Stimulated activated naive CD4-positive, alpha-beta T cell treated with Interleukin-2 at 50 U/mL for 16 hours (primary cell): ENCODE results near the gene GNAI1.

ENCODE experiments used
- DNase-seq: peaks from one replicate; lab custom pipeline; 2025; lab: John Stamatoyannopoulos, UW

GNAI1 gene

DNA sequence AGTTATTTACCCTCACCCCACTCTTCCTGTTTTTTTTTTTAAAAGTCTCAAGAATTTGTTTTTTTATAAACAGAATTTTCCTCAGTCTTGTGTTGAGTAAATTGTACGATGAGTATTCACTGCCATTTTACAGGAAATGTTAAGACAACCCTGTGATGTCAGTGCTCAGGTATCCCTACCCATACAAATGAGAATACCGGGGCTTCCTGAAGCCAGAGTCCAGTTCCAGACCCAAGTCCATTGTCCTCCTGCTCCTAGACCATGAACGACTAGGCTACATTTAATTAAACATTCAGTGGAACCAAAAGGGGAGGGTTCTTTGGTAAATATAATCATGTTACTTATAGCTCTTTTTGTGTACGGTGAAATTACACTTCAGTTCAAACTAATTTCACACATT is 79.2 kb downstream of the GNAI1 start:
- DNase-seq: no peak

DNA sequence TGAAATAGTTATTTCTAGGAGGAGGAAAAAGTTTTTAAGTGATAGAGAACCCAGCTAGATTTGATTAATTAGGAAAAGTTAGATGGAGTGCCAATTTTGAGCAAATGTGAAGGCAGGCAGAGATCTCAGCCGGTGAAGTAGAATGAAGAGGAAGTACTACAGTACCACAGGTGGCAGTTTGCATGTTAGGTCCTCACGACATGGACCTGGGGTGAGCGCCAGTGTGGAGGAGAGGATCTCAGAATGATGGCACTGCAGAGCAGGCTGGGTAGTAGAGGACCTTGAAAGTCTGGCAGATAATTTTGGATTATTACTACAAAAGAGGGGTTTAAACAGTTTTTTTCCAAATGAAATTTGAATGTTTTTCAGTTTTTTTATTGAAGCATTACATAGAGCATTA is 81.1 kb downstream of the GNAI1 start:
- DNase-seq: no peak

DNA sequence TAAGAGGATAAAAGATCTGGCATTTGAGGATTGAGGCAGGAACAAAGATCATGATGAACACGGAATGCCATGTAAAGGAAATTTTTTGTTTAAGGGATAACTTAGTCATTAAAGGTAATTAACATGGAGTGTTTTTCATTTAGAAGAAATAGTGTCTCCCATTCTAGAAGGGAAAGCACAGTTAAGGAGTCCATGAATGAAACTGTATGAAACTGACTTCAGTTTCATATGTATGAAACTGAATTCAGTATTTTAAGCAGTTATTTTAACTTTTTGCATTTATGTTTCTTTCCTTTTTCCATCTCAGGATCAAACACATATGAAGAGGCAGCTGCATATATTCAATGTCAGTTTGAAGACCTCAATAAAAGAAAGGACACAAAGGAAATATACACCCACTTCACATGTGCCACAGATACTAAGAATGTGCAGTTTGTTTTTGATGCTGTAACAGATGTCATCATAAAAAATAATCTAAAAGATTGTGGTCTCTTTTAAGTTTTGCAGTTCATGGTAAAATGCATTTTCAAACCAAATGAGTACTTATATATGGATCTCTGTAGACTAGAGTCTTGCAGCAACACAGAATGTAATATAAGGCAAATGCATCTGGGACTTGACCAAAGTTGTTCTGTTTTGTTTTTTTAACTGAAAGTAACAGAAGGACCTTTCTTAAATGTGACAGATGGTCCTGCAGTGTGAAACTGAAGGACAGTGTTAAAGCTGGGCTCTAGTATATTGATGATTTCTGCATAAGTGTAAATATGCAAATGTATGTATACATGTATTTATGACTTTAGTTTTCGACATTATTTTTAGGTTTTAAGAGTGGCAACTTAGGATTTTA is 82.6 kb downstream of the GNAI1 start:
- no peak for DNase-seq

GRCh38 chr7:80218723-80219122 is 84.1 kb downstream of the GNAI1 start:
- DNase-seq: no peak

DNA sequence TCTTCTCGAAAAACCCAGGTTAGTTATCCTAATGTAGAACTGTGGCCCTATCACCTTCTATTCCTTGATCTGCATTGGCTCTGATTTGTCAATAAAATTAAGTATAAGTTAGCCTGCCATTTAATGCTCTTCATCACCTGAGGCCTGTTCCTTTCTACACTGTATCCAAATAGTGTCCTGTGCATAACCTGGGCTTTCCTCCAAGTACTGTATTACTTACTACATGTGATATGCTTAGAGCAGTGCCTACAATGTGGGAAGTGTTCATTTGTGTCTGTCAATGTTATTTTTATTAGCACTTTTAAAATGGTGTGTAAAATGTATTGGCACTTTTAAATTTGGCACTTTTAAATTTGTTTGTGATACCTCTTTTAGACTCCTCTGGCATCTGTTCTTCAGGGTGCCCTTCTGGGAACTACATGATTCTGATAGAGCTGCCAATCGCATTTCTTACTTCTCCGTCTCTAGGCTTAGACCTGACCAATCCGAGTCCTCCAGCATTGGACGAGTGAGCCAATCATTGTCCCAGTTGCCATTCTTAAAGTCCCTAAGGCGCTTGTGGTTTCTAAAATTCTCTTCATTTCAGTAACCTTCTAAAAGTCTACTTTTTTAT is 85.5 kb downstream of the GNAI1 start:
- no peak for DNase-seq

DNA sequence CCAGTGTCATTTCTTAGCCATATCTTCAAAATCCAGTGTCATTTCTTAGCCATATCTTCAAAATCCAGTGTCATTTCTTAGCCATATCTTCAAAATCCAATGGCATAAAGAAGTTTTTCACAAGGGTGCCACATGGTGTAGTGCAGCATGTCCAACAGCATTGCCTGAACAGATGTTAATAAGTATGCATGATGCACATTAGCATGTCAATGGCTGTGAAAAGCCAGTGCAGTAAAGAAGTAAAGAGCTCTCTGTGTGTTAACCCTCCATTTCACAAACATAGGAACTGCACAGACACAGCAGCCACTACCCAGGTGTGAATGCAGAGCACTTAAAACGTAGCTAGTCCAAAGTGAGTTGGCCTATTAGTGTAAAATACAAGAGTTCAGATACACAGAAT is 89.8 kb downstream of the GNAI1 start:
- DNase-seq: no peak

GRCh38 chr7:80225361-80225760 is 90.7 kb downstream of the GNAI1 start:
- no peak for DNase-seq

GRCh38 chr7:80226629-80227028 is 92.0 kb downstream of the GNAI1 start:
- no peak for DNase-seq

DNA sequence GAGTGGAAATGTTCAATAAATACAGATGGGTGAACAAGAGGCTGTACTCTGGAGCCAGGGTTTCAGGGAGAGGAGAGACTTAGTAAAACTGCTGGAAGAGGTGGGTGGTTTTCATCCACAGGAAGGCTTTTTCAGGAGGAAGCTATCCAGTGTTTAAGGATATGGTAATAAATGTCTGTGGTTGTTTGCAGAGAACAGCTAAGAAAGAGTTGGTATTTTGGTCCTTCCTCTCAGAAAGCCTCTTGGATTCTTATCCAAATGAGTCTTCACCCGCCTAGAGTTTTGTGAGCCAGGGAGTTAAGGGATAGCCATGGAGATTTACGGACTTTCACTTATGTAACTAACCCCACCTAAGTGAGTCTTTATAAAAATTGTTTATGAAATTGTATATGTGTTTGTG is 95.7 kb downstream of the GNAI1 start:
- DNase-seq: no peak

- DNase-seq: no peak
These were observed 97.1 kb downstream of the GNAI1 start for GRCh38 chr7:80231707-80232106.

GRCh38 chr7:80232979-80233724 is 98.5 kb downstream of the GNAI1 start:
- no peak for DNase-seq

DNA sequence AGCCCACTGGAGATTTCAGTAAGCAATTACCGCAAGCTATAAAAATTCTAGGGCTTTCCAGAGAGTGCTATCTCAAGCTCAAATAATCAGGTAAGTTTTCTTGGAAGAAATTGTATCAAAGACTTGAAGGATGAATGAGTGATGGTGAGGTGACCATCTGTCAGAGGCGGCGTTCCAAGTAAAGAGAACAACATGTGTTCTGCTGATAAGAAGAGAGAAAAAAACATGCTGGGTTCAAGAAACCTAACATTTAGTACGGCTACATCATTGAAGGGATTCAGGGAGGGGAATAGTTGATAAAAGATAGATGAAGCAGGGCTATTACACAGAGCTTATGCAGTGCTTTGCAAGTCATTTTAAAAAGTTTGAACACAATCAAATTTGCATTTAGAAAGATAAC is 100.7 kb downstream of the GNAI1 start:
- no peak for DNase-seq

DNA sequence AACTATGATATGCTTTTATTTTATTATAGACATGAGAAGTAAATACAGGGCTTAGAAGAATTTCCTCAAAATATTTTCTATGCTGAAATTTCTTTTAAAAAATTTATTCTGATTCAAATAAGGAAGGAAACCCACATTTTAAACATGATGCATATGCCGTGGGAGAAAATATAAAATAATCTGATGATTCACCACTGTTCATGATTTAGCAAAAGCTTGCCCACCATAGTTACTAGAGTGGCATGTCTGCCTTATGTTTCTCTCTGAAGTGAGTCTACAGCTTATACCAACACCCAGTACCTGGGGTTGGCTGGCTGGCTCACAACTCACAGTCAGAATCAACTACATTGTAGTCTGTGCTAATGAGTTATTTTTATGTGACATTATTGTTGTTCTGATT is 102.0 kb downstream of the GNAI1 start:
- no peak for DNase-seq

- no peak for DNase-seq
These were observed 105.8 kb downstream of the GNAI1 start for GRCh38 chr7:80240265-80241025.

- no peak for DNase-seq
These were observed 107.0 kb downstream of the GNAI1 start for GRCh38 chr7:80241671-80242070.

DNA sequence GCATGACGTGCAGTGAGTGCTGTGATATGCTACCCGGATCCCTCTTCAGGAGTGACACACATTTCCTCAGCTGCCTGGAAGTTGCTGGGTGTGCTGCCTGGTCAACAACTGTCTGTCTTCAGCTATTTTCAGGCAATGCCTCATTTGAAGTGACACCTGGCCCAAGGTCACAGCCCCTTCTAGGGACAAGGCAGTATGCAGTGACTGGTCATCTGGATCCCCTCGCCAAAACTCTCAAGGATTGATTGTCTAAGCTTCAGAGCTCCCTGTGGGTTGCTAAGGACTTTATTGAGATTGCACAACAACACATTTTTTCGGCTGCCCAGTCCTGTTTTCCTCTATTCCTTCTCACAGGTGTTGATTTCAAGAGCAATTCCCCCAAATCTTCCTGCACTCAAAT is 108.8 kb downstream of the GNAI1 start:
- DNase-seq: no peak

DNA sequence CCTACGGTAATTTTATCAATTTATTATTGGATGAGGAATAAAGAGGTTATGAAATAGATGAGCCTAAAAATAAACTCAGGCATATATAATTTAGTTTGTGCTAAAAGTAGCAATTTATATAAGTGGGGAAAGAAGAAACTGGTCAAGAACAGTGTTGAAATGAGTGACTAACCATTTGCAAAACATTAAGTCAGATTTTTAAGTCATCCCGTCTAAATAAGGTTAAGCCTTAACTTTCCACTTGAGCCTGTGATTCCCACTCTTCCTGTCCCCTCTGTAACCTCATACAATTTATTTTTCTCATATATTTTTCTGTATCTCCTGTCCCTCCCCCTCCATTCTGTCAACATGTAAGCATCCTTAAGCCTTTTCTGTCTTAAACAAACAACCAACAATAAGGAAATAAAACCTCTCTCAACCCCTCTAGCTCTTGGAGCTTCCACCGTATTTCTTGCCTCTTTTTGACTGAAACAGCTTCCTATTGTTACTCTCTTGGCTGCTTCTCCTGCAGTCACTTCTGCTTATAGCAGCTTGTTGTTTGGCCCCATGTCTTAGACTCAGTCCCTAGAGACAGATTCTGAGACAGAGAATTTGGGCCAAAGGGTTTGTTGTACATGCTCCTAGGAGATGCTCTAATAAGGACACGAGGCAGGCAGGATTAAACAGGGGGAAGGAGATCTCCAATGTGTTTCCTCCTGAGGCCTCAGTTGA is 109.7 kb downstream of the GNAI1 start:
- DNase-seq: no peak

DNA sequence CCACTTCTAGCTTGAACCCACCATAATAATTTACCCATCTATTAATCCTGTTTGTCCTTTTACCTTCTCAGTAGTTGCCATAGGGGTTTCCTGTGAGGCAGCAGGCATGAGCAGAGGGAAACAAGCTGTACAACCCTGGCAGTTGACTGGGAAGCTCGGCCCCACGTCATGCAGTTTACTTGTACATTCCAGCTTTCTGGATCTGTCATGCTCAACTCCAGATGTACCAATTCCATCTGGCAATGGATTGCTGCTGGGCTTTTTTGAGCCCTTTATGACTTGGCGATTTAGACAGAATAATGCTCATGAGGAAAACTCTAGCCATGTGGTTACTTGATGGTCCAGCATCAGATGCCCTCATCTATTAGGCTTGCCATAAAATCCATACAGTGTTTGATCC is 112.5 kb downstream of the GNAI1 start:
- DNase-seq: no peak

DNA sequence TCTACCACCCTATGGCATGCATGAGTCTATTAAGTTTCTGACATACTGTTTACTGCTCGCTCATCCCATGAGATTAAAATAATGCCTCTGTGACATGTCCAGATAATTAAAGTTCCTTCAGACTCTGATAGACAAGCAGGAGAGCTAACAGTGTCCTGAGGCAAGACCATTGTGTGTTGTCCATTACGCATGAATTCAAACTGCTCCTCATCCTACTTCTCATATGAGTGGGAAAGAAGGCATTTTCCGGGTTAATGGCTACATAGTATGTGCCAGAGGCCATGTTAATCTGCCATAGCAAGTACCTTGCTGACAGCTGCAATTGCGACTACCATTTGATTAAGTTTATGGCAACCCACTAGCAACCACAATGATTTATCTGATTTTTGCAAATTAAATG is 113.3 kb downstream of the GNAI1 start:
- DNase-seq: no peak

DNA sequence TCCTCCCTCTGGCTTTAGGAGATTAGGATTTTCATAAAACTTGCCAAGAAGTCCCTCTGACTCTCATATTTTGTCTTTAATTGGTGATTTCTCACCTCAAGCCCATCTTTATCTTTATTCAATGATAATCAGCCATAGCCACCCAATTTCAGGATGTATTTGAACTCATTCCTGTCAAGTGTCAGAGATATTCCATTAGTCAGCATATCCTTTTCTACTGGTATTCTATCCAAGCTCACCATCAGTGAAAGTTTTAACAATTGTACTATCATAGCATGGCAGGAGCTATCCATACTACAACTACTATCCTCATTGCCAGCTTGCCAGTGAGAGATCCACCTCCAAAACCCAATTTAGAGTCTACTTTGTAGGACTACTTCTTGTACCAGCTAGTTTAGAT is 114.6 kb downstream of the GNAI1 start:
- no peak for DNase-seq

DNA sequence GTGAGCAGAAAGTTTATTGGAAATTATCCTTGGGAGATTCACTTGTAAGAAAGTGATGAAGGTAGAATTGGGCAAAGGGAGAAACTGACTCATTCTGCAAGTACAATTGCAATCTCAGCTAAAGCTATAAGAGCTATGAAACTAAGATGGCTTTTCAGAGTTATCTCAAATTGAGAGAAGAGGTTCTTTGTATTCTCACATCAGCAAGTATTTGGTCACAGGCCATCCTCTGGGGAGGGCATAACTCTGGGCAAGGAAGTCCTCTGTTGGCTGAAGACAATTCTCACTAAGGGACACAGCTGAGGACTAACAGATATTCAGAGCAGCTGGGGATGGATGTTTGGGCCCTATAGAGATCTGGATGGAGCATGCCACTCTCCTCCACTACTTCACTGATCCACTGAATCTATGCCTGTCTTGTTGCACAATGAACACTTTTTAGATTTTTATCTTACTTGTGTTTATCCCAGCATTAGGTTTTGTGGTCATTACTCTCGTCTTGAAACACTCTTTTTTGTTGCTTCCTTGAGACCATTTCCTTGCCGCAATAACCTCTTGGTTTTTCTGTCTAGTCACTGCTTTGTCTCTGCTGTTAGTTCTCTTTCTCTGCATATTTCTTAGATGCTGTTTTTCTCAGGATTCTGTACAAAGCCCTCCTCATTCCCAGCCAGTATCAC is 115.1 kb downstream of the GNAI1 start:
- DNase-seq: no peak
